MCF 10A (cell line): ENCODE data around the gene RRP8. TPM values are rescaled to one million over a fixed set of nuclear protein-coding genes. Genes with fewer than 3 reads are reported as not detected.

ENCODE experiments used
- BruUV-seq: library from RNA; stranded (reverse); fragments of 400-500 nt; replicated peaks from 2 replicates; lab custom pipeline; 2021; lab: Mats Ljungman, UMichigan
- CTCF ChIA-PET: fragments of 300-600 bp; sonication (Branson Sonifier 250); formaldehyde crosslinking; extraction: SDS; loops from one replicate; lab custom pipeline; 2021; ENCODE audit warnings: antibody characterized with exemption, inconsistent platforms; lab: Yijun Ruan, JAX
- POLR2A ChIA-PET: fragments of 300-600, 350-650 bp; sonication (Branson Sonifier 250); formaldehyde crosslinking; extraction: SDS; loops from one replicate; lab custom pipeline; 2020; ENCODE audit warnings: antibody characterized with exemption, inconsistent platforms; lab: Yijun Ruan, JAX
- DNase-seq: peaks from one replicate; pipeline ENCODE4 v3.0.0-alpha.2; 2018; ENCODE audit not compliant: unreplicated experiment
- H3K27ac Mint-ChIP-seq: one replicate; pipeline ENCODE4 v1.8.0; 2022; ENCODE audit warnings: mild to moderate bottlenecking, low read depth, mixed read lengths; ENCODE audit not compliant: unreplicated experiment
- H3K27me3 Mint-ChIP-seq: one replicate; pipeline ENCODE4 v1.8.0; 2022; ENCODE audit warnings: mixed read lengths; ENCODE audit not compliant: insufficient read depth, unreplicated experiment
- H3K36me3 Mint-ChIP-seq: one replicate; pipeline ENCODE4 v1.8.0; 2022; ENCODE audit warnings: mild to moderate bottlenecking, moderate library complexity, mixed read lengths; ENCODE audit not compliant: insufficient read depth, unreplicated experiment
- H3K4me1 Mint-ChIP-seq: one replicate; pipeline ENCODE4 v1.8.0; 2022; ENCODE audit warnings: mixed read lengths; ENCODE audit not compliant: insufficient read depth, unreplicated experiment
- H3K4me3 Mint-ChIP-seq: one replicate; pipeline ENCODE4 v1.8.0; 2022; ENCODE audit warnings: mild to moderate bottlenecking, moderate library complexity, mixed read lengths; ENCODE audit not compliant: unreplicated experiment
- H3K9me3 Mint-ChIP-seq: one replicate; pipeline ENCODE4 v1.8.0; 2022; ENCODE audit warnings: mixed read lengths; ENCODE audit not compliant: unreplicated experiment
- CTCF ChIP-seq: fragments of 200-600 bp; IDR thresholded peaks from one replicate; pipeline ENCODE4 v1.8.0; 2022; ENCODE audit warnings: antibody characterized with exemption, mild to moderate bottlenecking; ENCODE audit not compliant: unreplicated experiment
- intact Hi-C: fragments of 100-400 bp; cut with micrococcal nuclease; formaldehyde crosslinking; loops from 2 replicates; pipeline ENCODE4 v1.14.1; 2022
- total RNA-seq: library from RNA; stranded (reverse); gene quantifications from 2 replicates; pipeline ENCODE4 v1.2.3, GENCODE V29; 2022

The RRP8 gene
- total RNA-seq, 1 experiment from 2014 or later = 27.6 TPM

GRCh38 chr11:6599449-6599848 lies 4.0 kb downstream of the RRP8 start:
- intact Hi-C loops = no loop called here
- Mint-ChIP-seq H3K4me1 (peaks cover 13% of the 10 kb centered on the region), H3K4me3 (no peak overlapping the region), H3K9me3 (no peaks in the 10 kb centered on the region), H3K27ac (no peak overlapping the region), H3K27me3 (no peaks in the 10 kb centered on the region), H3K36me3 (peaks cover 55% of the 10 kb centered on the region)
- no peak for TF ChIP-seq CTCF
- DNase-seq = no peak
- CTCF ChIA-PET = interaction anchor here (0.6 to 1.9 kb wide), 5 partner anchors 11 to 302 kb away, joined by 3 to 10 read pairs (median 3); partner anchors contain the start of gene TAF10
- BruUV-seq = no TSS peak
- POLR2A ChIA-PET = interaction anchor here (0.6 to 1.1 kb wide), 4 partner anchors 12 to 84 kb away, joined by 3 to 4 read pairs (median 3); partner anchors contain the start of genes MRPL17 and TAF10

GRCh38 chr11:6598555-6598954 lies 4.9 kb downstream of the RRP8 start:
- H3K27ac Mint-ChIP-seq = no peak overlapping the region
- DNase-seq = no peak
- POLR2A ChIA-PET = interaction anchor here (0.6 kb wide), 1 partner anchor 51 kb away, joined by 3 read pairs; no protein-coding TSS in a partner anchor
- no peaks in the 10 kb centered on the region for H3K27me3 Mint-ChIP-seq
- peaks cover 13% of the 10 kb centered on the region for H3K4me1 Mint-ChIP-seq
- no peaks in the 10 kb centered on the region for H3K9me3 Mint-ChIP-seq
- H3K36me3 Mint-ChIP-seq = peaks cover 61% of the 10 kb centered on the region
- intact Hi-C loops = no loop called here
- no TSS peak for BruUV-seq
- CTCF ChIA-PET = interaction anchor here (0.5 to 1.9 kb wide), 2 partner anchors 14 to 133 kb away, joined by 3 to 10 read pairs; partner anchors contain the start of gene TAF10
- no peak for TF ChIP-seq CTCF
- no peak overlapping the region for H3K4me3 Mint-ChIP-seq

- Mint-ChIP-seq H3K4me1 (peaks cover 8% of the 10 kb centered on the region), H3K36me3 (peaks cover 75% of the 10 kb centered on the region), H3K27ac (no peak overlapping the region), H3K9me3 (no peaks in the 10 kb centered on the region), H3K27me3 (no peaks in the 10 kb centered on the region), H3K4me3 (no peak overlapping the region)
- no peak for DNase-seq
- BruUV-seq = no TSS peak
- ChIA-PET CTCF (interaction anchor here (0.6 to 3.8 kb wide), 3 partner anchors 64 to 114 kb away, joined by 3 to 14 read pairs (median 3); no protein-coding TSS in a partner anchor), POLR2A (interaction anchor here (0.8 to 1.5 kb wide), 3 partner anchors 10 to 87 kb away, joined by 3 to 4 read pairs (median 4); partner anchors contain the start of gene MRPL17)
- intact Hi-C loops = no loop called here
- TF ChIP-seq CTCF = no peak
Measured at GRCh38 chr11:6596239-6596877, 7.1 kb downstream of the RRP8 start.

GRCh38 chr11:6594142-6594768 lies 9.2 kb downstream of the RRP8 start:
- ChIA-PET POLR2A (interaction anchor here (2.4 kb wide), 1 partner anchor 9 kb away, joined by 7 read pairs; the partner anchor contains the start of genes ILK and RRP8), CTCF (interaction anchor here (0.5 to 3.8 kb wide), 11 partner anchors 18 to 464 kb away, joined by 3 to 14 read pairs (median 3); partner anchors contain the start of gene TAF10)
- BruUV-seq = no TSS peak
- DNase-seq = no peak
- Mint-ChIP-seq H3K4me3 (no peak overlapping the region), H3K4me1 (peaks cover 8% of the 10 kb centered on the region), H3K36me3 (peaks cover 59% of the 10 kb centered on the region), H3K27ac (no peak overlapping the region), H3K27me3 (no peaks in the 10 kb centered on the region), H3K9me3 (no peaks in the 10 kb centered on the region)
- no peak for TF ChIP-seq CTCF
- intact Hi-C loops = no loop called here
